Measurements from ENCODE around the gene SETD3.

Gene SETD3

GRCh38 chr14:99479906-99480869 is at the start of gene SETD3:
Gene SETD3 (minus strand): TSS chr14:99480859. CDS start chr14:99465805, 15,054 bp downstream.
- DNase-seq, result peak in 1 of 2 experiments; percentile 24

GRCh38 chr14:99529899-99530298 is 49.2 kb upstream of the SETD3 start:
- no peak for DNase-seq

GRCh38 chr14:99527427-99528076 is 46.9 kb upstream of the SETD3 start:
- no peak for DNase-seq

GRCh38 chr14:99527026-99527425 is 46.4 kb upstream of the SETD3 start:
- DNase-seq, result no peak

DNA sequence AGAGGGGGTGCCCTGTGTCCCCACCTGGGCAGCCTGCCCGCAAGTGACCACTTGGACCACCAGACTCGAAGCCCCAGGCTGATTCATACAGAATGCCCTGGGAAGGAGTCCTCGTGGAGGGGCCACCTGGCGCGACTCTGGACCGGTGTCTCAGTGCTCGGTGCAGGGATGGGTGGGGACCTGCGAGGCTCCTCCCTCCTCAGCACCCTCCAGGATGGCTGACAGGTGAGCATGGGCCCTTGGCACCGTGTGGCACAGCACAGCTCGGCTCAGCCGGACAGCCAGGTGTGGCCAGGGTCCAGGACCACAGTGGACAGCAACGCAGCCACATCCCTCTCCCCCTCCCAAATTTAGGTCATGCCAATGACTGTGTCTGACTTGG is 45.0 kb upstream of the SETD3 start:
- no peak for DNase-seq

- peak in 1 of 2 experiments; percentile 31 for DNase-seq
Measured at GRCh38 chr14:99524804-99525698, 44.4 kb upstream of the SETD3 start.

- DNase-seq, result no peak
Measured at GRCh38 chr14:99524091-99524661, 43.5 kb upstream of the SETD3 start.

- no peak for DNase-seq
Measured at GRCh38 chr14:99523704-99524055, 43.0 kb upstream of the SETD3 start.

- no peak for DNase-seq
Measured at GRCh38 chr14:99522934-99523703, 42.5 kb upstream of the SETD3 start.

DNA sequence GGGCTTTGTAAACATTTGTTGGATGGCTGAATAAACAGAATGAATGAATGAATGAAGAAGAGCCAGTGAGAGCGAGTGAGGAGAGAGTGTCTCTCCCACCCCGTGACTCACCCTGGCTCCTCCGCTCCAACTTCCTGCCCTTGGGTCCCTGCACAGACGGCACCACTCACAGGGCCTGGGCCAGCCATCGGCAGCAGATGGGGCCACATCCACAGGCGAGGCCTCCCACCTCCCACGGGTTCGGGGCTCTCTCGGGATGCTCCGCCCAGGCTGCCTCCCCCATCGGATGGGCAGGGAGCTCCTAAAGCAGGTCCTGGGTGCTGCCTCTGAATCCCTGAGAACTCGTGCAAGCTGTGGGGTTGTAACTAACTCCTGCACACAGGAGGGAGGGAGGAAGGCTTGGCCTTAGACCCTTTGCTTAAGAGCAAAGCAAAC is 41.8 kb upstream of the SETD3 start:
- DNase-seq, result peak in 1 of 2 experiments; percentile 7

GRCh38 chr14:99522025-99522401 is 41.4 kb upstream of the SETD3 start:
- no peak for DNase-seq

DNA sequence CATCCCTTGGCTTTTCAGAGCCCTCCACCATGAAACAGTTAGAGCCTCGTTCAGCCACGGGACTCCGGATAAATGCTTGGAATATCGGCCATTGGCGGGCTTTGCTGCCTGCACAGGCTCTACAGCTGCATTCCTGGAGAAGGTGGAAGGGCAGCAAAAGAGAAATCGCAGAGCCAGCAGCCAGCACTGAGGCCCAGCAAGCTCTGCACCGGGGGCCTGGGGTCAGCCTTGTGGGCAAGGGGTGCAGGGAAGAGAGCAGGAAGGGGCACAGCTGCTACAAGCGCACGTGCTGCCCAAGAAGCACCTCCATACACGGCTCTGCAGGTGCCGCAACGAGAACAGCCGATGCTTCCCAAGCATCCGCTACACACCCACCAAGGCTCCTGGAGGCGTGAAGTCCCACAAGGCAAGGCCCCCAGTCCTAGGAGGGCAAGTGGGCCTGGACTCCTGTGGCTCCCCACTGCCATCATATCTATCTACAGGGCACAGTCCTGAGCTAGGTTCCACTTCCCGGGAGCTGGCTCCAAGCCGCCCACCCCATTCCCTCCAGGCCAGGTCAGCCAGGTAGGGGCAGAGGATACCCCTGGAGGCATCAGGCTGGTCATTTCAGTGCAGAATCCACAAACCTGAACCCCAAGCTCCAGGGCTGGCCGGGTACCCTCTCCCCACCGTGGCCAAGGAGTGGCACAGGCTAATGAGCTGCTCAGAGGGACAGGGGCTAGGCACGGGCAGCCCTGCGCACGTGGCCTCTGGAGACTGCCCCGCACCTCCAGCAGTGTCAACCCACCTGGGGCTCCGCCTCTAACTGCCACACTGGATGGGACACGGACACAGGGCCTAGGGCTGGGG is 40.7 kb upstream of the SETD3 start:
- DNase-seq, result no peak

DNA sequence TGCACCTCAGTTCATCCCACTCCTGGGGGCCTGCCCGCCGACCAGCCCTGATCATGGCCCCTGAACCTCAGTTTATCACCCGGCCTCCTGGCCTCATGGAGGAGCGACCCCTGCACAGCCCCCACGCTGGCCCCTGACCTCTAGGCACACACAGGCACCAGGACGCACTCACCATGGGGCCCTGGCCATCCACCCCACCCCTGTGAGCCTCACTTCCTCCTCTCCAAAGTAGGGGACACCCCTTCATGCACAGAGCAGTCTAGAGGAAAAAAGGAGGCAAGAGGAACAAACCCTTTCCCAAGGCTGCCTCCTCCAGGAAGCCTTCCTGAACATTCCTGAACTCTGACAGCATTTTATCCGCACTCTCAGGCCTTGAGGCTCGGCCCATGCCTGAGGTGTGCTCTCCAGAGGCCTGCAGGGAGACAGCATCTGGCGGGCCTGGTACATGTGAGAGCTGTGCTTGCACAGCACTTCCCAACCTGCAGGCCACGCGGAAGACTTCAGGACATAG is 40.0 kb upstream of the SETD3 start:
- DNase-seq, result no peak

- no peak for DNase-seq
Measured at GRCh38 chr14:99519931-99520421, 39.3 kb upstream of the SETD3 start.

DNA sequence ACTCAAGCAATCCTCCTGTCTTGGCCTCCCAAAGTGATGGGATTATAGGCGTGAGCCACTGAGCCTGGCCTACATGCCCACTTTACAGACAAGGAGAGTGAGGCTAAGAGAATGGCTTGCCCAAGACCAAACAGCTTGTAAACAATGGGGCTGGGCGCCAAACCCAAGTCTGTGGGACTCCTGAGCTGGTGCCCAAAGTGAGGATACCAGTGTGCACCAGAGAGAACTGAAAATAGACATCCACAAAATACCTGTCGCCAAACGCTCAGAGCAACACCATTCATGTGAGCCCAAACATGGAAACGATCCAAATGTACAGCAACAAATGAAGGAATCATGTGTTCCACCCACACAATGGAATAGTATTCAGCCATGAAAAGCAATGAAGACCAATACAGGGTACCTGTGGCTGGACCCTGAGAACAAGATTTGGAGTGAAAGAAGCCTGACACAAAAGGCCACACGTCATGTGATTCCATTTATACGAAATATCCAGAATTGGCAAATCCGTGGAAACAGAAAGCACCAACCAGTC is 38.8 kb upstream of the SETD3 start:
- no peak for DNase-seq

DNA sequence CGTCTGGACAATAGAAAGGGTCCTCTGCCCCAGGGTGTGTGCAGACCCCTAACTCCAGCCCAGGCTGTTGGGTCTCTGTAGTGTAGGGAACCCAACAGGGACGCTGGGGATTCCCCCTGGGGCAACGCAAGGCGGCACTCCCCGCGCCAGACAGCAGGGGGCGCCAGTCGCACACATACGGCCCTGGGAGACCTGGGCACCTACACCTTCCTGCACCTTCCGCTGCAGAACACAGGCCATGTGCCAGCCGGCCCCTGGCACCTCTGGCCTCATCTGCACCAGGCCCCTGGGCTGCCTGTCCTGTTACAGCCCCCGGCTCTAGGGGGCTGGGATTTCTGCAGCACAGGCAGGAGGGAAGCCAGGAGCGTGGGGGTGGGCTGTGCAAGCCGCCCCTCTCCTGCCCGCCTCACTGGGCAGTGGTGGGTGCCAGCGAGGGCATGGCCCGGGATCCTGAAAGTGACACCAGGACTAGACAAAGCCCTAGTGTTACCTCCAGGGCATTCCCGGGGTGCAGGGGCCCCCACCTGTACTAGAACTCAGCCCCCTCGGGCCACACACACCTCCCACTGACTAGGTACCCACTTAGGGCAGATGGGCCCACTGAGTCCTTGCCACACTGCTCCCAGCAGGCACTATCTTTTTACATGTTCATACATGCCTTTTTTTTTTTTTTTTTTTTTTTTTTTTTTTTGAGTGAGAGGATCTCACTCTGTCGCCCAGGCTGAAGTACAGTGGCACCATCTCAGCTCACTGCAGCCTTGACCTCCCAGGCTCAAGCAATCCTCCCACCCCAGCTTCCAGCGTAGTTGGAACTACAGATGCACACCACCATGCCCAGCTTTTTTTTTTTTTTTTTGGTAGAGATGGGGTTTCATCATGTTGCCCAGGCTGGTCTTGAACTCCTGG is 38.0 kb upstream of the SETD3 start:
- DNase-seq, result peak in 1 of 2 experiments; percentile 54

GRCh38 chr14:99517643-99518381 is 37.2 kb upstream of the SETD3 start:
- no peak for DNase-seq
